Stimulated activated CD8-positive, alpha-beta memory T cell treated with anti-CD3 and anti-CD28 coated beads, Interleukin-7, amount 100 ng/mL, for 24 hours (primary cell): Measurements from ENCODE around the gene SNRPD3.
"Not testable (repeated sequence)": the region's sequence is repeated elsewhere in the genome, so short reads cannot be mapped to it uniquely, and the experiment has no call there.

Source experiments
- DNase-seq: peaks from one replicate; pipeline ENCODE4 v3.0.0-alpha.2; 2020; ENCODE audit warnings: low read depth

SNRPD3 gene

GRCh38 chr22:24592058-24592850, 36.5 kb downstream of the SNRPD3 start:
- no peak for DNase-seq

- DNase-seq, result peak; percentile 16
Observed at GRCh38 chr22:24592851-24593558, 37.2 kb downstream of the SNRPD3 start, which contains the start of gene LRRC75B. LRRC75B (minus strand) TSS chr22:24593073; CDS start chr22:24593039, 34 bp downstream.

- DNase-seq, result not testable (repeated sequence)
Observed at GRCh38 chr22:24593559-24593835, 37.7 kb downstream of the SNRPD3 start.

- DNase-seq, result no peak
Observed at GRCh38 chr22:24593836-24594568, 38.2 kb downstream of the SNRPD3 start.

- no peak for DNase-seq
Observed at GRCh38 chr22:24594569-24595120, 38.8 kb downstream of the SNRPD3 start.

GRCh38 chr22:24595228-24595627, 39.4 kb downstream of the SNRPD3 start:
- no peak for DNase-seq

GRCh38 chr22:24595863-24596262, 40.1 kb downstream of the SNRPD3 start:
- DNase-seq, result no peak

GRCh38 chr22:24597076-24597475, 41.3 kb downstream of the SNRPD3 start:
- DNase-seq, result not testable (repeated sequence)

GRCh38 chr22:24599514-24599913, 43.7 kb downstream of the SNRPD3 start:
- no peak for DNase-seq

- DNase-seq, result not testable (repeated sequence)
Observed at GRCh38 chr22:24599958-24600715, 44.3 kb downstream of the SNRPD3 start.

GRCh38 chr22:24601217-24602104, 45.7 kb downstream of the SNRPD3 start:
- no peak for DNase-seq

GRCh38 chr22:24602105-24602749, 46.4 kb downstream of the SNRPD3 start:
- not testable (repeated sequence) for DNase-seq

- not testable (repeated sequence) for DNase-seq
Observed at GRCh38 chr22:24602847-24603769, 47.3 kb downstream of the SNRPD3 start, which contains the start of gene GGT1. GGT1 (plus strand) TSS chr22:24603193; CDS start chr22:24611082, 7,889 bp downstream.

GRCh38 chr22:24603770-24604629, 48.2 kb downstream of the SNRPD3 start:
- not testable (repeated sequence) for DNase-seq

GRCh38 chr22:24606340-24606739, 50.5 kb downstream of the SNRPD3 start:
- DNase-seq, result not testable (repeated sequence)

- peak; percentile 25 for DNase-seq
Observed at GRCh38 chr22:24607429-24607983, 51.7 kb downstream of the SNRPD3 start.

GRCh38 chr22:24608327-24608726, 52.5 kb downstream of the SNRPD3 start:
- DNase-seq, result not testable (repeated sequence)
